ENCODE results near the gene TNNT3.

GRCh38 chr11:1964955-1965354 is 45.5 kb downstream of the TNNT3 start:
- no peak for TF ChIP-seq CTCF (IDR thresholded peaks at IDR 0.05; ENCODE audit: low read length)
- TF ChIP-seq EZH2 (optimal IDR thresholded peaks at IDR 0.05; ENCODE audit: low read depth, low read length): no peak
